Esophagus squamous epithelium (tissue), 4 donors: ENCODE measurements around the gene TSPAN12.

ENCODE experiments used
- CTCF ChIP-seq, 6 experiments: fragments of 450-650 bp in 4 of 6; fragments of 200-600 bp in 2 of 6; sonication (generic) in 2 of 6; IDR thresholded peaks; one replicate each; pipeline ENCODE4 v1.5.1; 2016 to 2019; ENCODE audit warnings: antibody characterized with exemption in 6 of 6, mild to moderate bottlenecking in 4 of 6, moderate library complexity in 4 of 6
- POLR2A ChIP-seq, 4 donors: fragments of 450-650 bp; IDR thresholded peaks; one replicate each; pipeline ENCODE4 v1.6.1; 2017; ENCODE audit warnings: antibody characterized with exemption in 4 of 4, mild to moderate bottlenecking in 4 of 4, moderate library complexity in 3 of 4

GRCh38 chr7:120859459-120859858 is 1.5 kb upstream of the TSPAN12 start:
- TF ChIP-seq POLR2A (IDR thresholded peaks at IDR 0.05) (no peak), CTCF (IDR thresholded peaks at IDR 0.05) (no peak)
